GM12872 (cell line): Measurements from ENCODE around the gene SLC12A2.

ENCODE experiments used
- TF ChIP-seq, protein P1 (sequence below): IDR thresholded peaks from 3 replicates; pipeline ENCODE4 v1.5.1; 2011; ENCODE audit warnings: low read depth, mild to moderate bottlenecking, low read length, moderate library complexity; ENCODE audit not compliant: insufficient read depth

SLC12A2 gene

DNA sequence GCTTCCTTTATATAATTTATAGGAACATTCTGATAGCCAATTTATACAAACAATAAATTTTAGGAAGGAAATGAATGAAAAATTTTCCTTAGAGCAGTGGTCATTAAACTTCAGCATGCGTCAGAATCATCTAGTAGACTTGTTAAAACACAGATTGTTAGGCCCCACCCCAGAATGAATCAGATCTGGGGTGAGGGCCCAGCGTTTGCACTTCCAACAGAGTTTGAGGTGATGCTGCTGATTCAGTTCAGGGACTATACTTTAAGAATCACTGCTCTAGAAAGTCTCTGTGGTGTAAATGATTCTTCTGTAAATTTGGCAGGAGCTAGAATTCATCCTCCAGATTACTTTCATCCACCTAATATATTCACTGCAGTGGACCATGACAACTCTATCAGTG lies 80.4 kb downstream of the SLC12A2 start:
- TF ChIP-seq, protein P1, sequence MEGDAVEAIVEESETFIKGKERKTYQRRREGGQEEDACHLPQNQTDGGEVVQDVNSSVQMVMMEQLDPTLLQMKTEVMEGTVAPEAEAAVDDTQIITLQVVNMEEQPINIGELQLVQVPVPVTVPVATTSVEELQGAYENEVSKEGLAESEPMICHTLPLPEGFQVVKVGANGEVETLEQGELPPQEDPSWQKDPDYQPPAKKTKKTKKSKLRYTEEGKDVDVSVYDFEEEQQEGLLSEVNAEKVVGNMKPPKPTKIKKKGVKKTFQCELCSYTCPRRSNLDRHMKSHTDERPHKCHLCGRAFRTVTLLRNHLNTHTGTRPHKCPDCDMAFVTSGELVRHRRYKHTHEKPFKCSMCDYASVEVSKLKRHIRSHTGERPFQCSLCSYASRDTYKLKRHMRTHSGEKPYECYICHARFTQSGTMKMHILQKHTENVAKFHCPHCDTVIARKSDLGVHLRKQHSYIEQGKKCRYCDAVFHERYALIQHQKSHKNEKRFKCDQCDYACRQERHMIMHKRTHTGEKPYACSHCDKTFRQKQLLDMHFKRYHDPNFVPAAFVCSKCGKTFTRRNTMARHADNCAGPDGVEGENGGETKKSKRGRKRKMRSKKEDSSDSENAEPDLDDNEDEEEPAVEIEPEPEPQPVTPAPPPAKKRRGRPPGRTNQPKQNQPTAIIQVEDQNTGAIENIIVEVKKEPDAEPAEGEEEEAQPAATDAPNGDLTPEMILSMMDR = no peak

DNA sequence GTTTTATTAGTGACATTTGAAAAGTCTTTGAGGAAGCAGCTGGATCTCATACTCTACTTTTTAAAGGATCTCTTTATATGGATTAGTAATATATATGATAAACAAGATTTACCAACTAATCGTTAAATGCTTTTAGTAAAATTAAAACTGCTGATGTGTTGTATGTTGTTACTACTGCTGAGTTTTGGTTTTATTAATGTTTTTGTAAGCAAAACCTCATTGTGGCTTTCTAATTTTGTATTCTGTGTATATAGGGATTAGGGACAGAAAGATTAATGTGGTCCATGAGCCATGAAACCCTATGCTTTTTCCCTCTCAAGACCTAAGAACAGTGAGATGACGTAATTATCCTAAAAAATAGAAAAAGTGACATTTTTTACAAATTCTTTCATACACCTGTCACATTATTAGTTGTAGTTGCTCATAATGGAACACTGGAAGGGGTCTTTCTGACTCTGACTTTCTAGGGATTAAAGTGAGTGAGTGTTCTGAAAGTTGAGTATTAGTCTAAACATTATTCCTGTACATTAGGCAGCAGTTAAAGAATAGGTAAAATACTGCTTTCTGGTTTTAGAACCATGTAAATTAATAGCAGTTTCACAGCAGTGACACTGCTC lies 85.9 kb downstream of the SLC12A2 start:
- TF ChIP-seq, protein P1 = no peak

DNA sequence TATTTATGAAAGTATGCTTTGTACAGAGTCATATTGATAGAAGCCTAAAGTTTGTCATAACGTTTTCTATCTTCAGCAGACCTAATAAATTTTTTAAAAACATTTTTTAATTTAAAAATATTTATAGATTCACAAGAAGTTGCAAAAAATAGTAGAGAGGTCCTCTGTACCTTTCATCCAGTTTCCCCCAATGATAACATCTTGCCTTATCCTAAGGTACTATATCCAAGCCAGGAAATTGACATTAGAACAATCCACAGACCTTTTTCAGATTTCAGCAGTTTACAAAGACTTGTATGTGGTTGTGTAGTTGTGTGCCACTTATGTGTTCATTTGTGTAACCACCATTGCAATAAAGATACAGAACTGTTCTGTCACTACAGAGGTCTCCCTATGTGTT lies 88.5 kb downstream of the SLC12A2 start:
- TF ChIP-seq, protein P1 = no peak

DNA sequence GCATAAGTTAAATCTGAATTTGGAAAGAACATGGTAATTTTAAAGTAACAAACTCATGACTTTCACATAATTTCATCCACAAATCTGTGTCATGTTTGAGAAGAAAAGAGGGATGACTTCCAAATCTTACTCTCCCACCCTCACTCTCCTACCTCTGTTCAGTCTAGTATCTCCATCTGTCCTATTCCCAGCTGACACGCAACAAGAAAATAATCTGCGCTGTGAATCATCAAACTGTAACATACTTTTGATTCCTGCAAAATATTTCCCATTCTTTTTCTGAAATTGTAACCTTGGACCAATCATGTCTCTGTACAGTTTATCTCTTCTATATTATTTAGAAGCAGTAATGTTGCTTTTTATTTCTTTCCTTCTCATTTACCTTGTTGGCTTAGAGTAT lies 91.4 kb downstream of the SLC12A2 start:
- TF ChIP-seq, protein P1 = no peak

DNA sequence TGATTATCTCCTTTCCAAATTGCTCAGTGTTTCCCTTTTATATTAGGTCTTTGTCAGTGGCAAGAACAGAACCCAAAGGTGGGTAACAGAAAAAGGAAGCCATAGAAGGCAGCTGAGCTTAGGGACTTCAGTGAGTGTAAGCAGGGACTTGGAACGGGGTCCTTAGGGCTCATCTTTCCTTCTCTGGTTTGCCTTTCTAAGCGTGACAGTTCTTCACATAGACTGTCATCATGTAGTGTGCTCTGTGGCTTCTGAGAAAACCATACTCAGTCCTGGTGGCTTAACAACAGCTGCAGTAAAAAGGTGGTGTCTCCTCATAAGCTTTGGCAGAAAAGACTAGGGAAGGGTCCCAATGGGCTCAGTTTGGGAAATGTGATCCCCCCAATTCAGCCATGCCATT lies 108.8 kb downstream of the SLC12A2 start:
- TF ChIP-seq, protein P1 = no peak

DNA sequence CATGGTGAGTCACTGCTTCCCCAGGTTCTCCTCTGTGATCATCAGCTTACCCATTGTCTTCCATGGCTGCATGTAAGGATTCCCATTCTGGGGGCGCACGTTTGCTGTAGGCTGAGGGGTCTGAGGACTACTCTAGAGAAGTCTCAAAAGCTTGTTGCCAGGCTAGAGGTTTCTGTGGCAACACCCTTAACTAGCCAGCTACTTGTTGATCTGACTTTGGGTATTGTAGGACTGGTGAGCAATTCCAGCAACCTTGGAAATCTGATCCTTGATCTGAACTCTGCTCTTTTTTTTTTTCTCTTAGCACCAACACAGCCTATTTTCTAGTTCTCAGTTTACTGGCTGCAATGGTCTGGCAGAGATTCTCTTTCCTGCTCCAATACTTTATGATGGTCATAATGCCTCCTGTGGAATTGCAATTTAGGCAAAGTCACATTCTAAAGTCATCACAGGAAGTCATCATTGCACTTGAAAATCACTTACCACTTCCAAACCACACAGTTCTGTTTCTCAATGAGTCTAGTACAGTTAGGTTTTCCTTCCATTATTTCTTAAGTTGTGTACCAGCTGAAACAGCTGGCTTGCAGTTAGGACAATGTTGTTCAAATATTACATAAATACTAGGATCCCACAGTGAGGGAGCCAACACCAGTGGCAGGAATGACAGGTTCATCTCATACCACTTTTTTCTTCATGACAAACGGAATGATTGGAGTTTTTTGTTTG lies 110.3 kb downstream of the SLC12A2 start:
- TF ChIP-seq, protein P1 = no peak

DNA sequence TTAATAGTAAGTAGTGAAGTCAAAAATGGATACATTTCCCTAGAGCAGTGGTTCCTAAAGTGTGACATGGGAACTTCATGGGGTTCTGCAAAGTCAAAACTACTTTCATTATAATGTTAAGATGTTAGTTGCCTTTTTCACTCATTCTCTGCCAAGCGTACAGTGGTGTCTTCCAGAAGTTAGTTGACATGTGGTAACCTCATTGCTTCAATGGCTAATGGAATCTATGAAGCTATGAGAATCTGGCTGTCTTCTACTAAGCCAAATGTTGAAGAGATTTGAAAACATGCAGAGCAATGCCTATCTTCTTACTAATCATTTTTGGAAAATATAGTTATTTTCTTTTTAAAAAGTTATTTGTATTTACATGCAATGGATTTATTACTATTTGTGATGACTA lies 111.8 kb downstream of the SLC12A2 start:
- TF ChIP-seq, protein P1 = no peak
